Measurements from ENCODE around the gene AKNAD1.

- TF ChIP-seq, protein P1, sequence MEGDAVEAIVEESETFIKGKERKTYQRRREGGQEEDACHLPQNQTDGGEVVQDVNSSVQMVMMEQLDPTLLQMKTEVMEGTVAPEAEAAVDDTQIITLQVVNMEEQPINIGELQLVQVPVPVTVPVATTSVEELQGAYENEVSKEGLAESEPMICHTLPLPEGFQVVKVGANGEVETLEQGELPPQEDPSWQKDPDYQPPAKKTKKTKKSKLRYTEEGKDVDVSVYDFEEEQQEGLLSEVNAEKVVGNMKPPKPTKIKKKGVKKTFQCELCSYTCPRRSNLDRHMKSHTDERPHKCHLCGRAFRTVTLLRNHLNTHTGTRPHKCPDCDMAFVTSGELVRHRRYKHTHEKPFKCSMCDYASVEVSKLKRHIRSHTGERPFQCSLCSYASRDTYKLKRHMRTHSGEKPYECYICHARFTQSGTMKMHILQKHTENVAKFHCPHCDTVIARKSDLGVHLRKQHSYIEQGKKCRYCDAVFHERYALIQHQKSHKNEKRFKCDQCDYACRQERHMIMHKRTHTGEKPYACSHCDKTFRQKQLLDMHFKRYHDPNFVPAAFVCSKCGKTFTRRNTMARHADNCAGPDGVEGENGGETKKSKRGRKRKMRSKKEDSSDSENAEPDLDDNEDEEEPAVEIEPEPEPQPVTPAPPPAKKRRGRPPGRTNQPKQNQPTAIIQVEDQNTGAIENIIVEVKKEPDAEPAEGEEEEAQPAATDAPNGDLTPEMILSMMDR (IDR thresholded peaks at IDR 0.05) = no peak
- no peak for TF ChIP-seq EZH2 (IDR thresholded peaks at IDR 0.05; ENCODE audit: borderline replicate concordance, insufficient read depth, low read depth, low read length, poor library complexity, severe bottlenecking)
Measured at GRCh38 chr1:108851567-108851966, 5.3 kb downstream of the AKNAD1 start.
